Activated CD4-positive, alpha-beta T cell treated with anti-CD3 and anti-CD28 coated beads for 1 hour (primary cell): Measurements from ENCODE around the gene TRAPPC2L.
"Not testable (repeated sequence)": the region's sequence is repeated elsewhere in the genome, so short reads cannot be mapped to it uniquely, and the experiment has no call there.

Experiments used
- DNase-seq: peaks from one replicate; pipeline ENCODE4 v3.0.0-alpha.2; 2020

The TRAPPC2L gene

DNA sequence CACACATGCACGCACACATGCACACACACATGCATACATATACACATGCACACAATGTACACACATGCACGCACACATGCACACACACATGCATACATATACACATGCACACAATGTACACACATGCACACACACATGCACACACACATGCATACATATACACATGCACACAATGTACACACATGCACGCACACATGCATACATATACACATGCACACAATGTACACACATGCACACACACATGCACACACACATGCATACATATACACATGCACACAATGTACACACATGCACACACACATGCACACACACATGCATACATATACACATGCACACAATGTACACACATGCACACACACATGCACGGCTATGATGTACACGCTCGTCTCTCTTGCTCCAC, 37.3 kb downstream of the TRAPPC2L start:
- not testable (repeated sequence) for DNase-seq

GRCh38 chr16:88894681-88895300, 37.9 kb downstream of the TRAPPC2L start:
- no peak for DNase-seq

GRCh38 chr16:88895335-88895734, 38.4 kb downstream of the TRAPPC2L start:
- DNase-seq, result no peak

DNA sequence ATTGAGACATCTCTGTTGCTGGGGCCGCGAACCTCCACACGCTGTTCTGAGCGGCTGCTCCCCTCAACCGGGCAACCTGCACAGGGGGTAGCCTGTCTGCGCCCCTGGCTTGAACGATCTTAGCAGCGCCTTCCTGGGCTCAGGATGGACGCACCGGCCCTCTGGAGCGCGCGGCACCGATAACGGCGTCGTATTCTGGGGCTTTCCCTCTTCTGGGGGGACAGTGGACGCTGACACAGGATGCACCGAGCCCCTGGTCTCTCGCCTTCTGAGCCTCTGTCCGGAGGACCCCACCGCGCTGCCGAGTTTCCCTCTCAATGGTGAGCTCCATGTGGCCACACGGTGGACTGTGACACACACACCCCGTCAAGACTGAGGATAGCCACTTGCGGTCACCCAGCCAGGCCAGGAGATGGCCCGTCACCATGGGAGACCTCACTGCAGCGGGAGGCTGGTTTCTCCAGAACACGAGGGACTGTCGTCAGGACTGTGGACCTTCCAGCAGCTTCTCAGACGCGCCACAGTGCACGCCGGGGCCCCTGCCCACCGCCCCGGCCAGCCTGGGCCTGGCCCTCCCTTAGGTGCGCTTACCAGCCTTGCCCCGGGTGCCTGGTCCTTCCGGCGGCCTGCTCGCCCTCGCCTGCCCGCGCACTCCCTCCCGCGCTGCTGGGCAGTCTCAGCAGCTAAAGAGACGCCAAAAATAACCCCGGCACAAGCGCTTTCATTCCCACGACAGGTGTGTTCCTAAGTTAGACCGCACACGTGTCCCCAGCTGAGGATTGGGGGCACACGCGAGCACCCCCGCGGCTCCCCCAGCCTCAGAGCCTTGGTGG, 39.5 kb downstream of the TRAPPC2L start:
- DNase-seq, result no peak

DNA sequence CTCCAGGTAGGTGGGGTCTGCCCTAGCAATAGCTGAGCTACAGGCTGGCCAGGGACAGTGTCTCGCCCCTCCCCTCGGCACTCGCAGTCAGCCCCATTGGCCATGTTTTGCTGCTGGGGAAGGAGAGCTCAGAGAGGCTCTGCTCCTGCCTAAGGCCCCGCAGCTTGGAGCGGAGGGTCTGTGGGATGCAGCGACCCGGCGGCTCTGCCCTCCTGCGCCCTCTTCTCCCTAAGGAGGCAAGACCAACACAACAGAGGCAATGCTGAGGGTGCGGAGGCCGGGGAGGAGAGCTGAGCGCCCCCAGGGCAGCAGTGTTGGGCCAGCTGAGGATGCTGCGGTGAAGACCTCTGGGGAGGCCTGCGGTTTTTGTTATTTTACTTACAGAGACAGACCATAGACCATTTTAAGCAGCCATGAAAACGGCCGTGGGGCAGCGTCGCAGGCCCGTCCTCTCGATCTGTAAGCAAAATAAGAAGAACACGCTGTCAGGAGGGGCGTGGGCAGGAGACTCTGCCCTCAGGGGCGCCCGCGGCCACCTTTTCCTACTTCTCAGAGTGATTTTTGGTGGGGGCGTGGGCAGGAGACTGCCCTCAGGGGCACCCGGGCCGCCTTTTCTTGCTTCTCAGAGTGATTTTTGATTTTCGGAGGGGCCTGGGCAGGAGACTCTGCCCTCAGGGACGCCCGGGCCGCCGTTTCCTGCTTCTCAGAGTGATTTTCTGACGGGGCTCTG, 40.9 kb downstream of the TRAPPC2L start:
- DNase-seq, result no peak

- DNase-seq, result no peak
These were observed 43.2 kb downstream of the TRAPPC2L start for GRCh38 chr16:88899901-88900661.

DNA sequence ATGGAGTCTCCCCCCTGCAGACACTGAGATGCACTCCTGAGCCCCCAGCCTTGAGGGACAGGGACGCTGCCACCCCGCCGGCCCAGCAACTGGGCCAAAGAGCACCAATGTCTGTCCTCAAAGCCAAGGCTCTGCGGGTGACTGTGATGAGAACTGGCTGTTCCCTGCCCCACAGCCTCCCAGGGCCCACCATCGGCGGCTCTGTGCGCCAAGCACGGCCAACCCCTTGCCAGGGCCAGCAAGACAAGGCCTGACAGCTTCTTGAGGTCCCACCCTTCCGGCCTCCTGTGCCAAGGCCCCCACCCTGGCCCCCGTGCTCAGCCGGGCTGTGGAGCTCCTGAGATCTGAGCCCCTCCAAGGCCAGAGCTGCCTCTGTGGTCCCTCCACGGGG, 43.7 kb downstream of the TRAPPC2L start:
- DNase-seq, result no peak

DNA sequence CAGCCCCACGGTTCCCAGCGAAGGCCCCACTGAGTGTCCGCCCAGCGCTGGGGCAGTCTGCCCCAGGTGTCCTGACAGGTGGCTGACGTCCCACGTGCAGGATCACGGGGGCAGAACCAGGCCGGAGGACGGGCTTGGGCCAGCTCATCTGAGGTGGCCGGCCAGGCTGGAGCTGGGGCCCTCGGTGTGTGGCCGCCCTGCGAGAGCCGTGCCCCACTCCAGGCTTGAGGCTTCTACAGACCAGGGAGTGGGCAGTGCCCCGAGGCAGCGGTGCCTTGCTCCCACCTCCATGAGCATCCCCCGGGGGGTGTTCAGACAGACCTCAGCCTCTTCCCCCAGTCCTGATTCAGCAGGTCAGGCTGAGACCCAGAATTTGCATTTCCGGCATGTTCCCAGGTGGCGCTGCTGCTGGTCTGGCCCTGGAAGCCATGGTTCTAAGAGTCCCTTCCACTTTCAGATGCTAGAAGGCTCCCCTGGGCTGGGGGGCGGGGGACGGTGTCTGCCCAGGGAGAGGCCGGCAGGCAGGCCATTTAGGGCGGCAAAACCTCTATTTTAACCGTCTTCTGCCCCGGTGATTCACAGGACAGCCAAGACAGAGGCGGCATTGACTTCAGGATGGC, 44.9 kb downstream of the TRAPPC2L start:
- no peak for DNase-seq

- DNase-seq, result no peak
These were observed 45.8 kb downstream of the TRAPPC2L start for GRCh38 chr16:88902744-88903143.

DNA sequence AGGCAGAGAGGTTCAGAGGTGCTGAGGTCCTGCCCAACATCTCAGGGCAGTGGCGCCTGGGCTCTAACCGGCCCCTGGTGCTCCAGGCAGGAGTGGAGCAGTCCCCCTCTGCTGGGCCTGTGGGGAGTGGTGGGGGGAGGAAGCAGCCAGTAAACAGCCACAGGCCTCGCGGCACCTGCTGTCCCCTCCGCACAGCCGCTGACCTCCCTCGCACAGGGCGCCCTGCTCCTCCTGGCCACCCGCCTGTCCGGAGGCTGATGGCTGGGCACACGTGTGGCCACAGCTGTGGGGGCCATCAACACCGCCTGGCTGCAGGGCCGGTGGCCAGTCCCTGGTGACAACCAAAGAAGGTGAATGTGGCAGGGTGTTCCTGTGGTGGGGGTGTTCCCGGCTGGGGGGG, 46.3 kb downstream of the TRAPPC2L start:
- DNase-seq, result no peak

DNA sequence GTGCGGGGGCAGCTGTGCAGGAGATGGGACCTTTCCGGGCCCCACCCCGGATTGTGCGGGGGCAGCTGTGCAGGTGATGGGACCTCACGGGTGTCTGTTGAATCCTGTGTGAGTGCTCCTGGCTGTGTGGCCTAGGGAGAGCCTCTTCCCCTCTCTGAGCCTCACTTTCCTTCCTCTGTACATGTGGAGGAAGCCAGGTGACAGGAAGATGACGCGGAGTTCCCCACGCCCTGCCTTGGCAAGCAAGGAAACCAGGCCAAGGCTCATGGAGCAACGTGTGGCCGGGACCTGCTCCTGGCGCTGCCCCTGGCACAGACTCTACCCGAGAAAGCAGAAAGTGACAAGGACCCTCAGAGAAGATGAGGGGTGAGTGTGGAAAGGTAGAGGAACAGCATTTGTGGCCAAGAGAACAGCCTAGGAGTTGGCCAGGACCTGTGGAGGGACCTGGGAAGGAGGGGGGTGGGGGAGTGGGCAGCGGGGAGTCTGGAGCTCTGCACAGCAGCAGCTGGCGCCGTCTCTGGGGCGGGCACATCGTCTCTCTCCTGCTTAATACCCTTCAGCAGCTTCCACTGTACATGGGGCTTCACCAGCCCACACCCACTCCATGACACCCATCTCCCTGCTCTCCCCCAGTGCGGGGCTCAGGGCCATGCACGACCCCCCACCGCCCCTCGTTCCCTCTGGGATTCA, 47.9 kb downstream of the TRAPPC2L start:
- DNase-seq, result no peak

GRCh38 chr16:88905563-88905962, 48.6 kb downstream of the TRAPPC2L start:
- no peak for DNase-seq

DNA sequence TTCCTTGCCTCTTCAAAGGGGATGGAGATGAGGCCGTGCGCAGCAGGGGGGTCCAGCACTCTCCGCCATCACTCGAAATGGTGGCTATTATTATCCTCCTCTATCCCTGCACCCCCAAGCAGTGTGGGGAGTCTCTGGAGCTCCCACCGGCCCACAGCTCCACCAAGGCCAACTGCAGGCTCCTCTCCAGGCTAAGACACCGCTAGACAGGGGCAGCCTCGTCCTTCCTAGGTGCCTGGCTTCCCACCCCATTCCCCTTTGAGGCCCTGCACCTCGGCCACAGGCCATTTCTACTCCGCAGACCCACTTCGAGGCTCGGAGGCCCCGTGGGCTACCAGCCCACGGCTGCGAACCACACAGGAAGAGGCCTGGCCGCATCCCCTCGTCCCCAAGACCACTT, 49.1 kb downstream of the TRAPPC2L start:
- no peak for DNase-seq

GRCh38 chr16:88906535-88907105, 49.7 kb downstream of the TRAPPC2L start:
- no peak for DNase-seq

GRCh38 chr16:88907768-88908167, 50.8 kb downstream of the TRAPPC2L start:
- no peak for DNase-seq

DNA sequence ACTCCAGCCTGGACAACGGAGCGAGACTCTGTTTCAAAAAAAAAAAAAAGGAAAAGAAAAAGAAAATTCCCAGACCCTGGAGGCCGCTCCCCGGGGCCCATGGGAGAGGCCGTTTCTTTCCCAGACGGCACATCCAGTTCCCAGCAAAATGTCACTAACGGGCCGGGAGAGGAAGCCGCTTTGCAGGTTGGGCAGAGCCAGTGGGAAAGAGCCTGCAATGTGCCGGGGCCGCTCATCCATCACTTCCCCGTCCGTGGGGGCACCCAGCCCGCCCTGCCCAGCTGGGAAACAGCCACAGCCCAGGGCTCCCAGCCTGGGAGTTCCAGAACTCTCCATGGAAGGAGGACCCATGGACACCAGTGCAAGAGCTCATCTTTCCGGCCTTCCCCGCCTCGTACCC, 51.4 kb downstream of the TRAPPC2L start:
- no peak for DNase-seq

DNA sequence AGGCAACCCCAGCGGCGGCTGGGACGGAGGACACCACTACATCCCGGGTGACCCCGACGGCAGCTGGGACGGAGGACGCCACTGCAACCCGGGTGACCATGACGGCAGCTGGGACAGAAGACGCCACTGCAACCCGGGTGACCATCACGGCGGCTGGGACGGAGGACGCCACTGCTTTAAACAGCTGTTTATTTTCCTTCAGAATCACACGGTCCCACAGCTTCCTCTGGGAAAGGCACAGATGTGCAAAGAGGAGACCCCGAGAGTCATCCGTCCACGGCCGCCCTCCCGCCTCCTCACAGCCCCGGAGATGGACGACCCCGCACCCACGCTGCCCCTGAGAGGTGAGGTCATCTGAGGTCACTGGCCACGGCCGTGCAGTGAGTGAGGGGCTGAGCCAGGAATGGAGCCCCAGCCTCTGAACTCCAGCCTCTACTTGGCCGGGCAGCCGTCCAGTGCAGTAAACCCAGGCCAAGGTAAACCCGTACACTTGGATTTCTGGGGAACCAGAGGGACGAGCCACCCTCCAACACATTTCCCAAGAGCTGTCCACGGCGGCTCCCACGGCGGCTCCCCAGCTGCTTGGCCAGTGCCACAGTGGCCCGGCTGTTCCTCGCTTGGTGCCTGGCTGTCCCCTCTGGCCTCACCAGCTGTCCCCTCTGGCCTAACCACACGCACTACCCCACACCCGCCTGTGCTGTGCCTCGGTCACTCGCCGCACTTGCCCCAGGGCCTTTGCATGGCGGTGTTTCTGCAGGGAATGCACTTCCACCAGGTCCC, 52.7 kb downstream of the TRAPPC2L start:
- DNase-seq, result no peak

GRCh38 chr16:88910284-88911135, 53.6 kb downstream of the TRAPPC2L start:
- no peak for DNase-seq

DNA sequence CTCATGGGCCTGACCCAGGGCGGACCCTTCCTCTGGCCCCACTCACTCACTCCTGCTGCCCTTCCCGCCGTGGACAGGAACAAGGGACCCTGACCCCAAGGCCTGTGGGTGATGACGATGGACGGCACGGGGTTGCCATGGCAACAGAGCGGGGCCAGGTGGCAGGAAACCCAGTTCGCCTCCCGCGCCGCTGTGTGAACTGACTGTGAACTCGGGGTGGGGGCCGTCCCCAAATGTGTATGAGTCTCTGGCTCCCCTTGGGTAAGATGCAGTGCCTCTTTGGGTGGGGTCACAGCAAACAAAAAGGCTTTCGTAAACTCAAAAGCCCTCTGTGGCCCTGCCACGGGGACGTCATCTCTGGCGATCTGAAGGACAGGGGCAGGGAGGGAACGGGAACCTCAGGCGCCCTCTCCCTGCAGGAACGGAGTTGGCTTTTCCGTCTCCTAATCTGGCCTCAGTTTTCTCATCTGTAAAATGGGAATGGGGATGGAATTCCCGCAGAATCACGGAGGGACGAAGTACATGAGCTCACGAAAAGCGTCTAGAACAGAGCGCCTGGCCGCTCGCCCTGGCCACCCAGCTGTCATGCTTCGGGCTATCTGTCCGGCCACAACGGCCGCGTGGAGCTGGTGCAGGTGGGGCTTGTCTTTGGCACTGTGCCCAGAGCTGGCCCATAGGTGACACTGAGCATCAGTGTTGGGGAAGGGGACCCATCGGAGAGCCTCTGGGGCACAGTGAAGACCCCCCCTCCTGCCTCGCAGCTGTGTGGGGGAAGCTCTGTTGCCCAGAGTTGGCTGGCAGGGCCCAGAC, 54.4 kb downstream of the TRAPPC2L start:
- no peak for DNase-seq
